ENCODE results near the gene CTDP1. TPM values are rescaled to one million over a fixed set of nuclear protein-coding genes. Genes with fewer than 3 reads are reported as not detected.

CTDP1 gene
- total RNA-seq, 1 experiment from 2014 or later = 22.5 TPM

- intact Hi-C loops (cut with micrococcal nuclease; ENCODE audit: unreplicated experiment) = no loop called here
Measured at GRCh38 chr18:79744625-79745024, 65.0 kb downstream of the CTDP1 start.

GRCh38 chr18:79746730-79747129, 67.1 kb downstream of the CTDP1 start:
- no TSS peak for BruUV-seq (replicated peaks)
- Histone ChIP-seq H3K4me1 (ENCODE audit: insufficient read depth, low read length, poor library complexity, severe bottlenecking) (no peaks in the 10 kb centered on the region), H3K27me3 (replicated peaks; ENCODE audit: insufficient read depth, low read depth, low read length, poor library complexity) (no peaks in the 10 kb centered on the region), H3K9me3 (ENCODE audit: low read depth, low read length, poor library complexity, severe bottlenecking) (no peaks in the 10 kb centered on the region), H3K27ac (ENCODE audit: low read depth, low read length, poor library complexity, severe bottlenecking) (no peak overlapping the region), H3K36me3 (ENCODE audit: insufficient read depth, low read length, poor library complexity, severe bottlenecking) (no peaks in the 10 kb centered on the region), H3K4me3 (ENCODE audit: low read depth, low read length, poor library complexity, severe bottlenecking) (no peak overlapping the region)
- DNase-seq (ENCODE audit: low spot score) = no peak
- TF ChIP-seq CTCF (conservative IDR thresholded peaks at IDR 0.05; ENCODE audit: low read depth, low read length) (no peak), EZH2 (IDR thresholded peaks at IDR 0.05; ENCODE audit: borderline replicate concordance, low read depth, low read length, poor library complexity, severe bottlenecking) (no peak)
- CTCF ChIA-PET = no interaction called here
- intact Hi-C loops (cut with micrococcal nuclease; ENCODE audit: unreplicated experiment) = no loop called here
- POLR2A ChIA-PET (ENCODE audit: low non-redundant PET) = no interaction called here

More at GRCh38 chr18:79744625-79745024, 65.0 kb downstream of the CTDP1 start:
- POLR2A ChIA-PET (ENCODE audit: low non-redundant PET) = no interaction called here
- no peaks in the 10 kb centered on the region for H3K27me3 ChIP-seq (replicated peaks; ENCODE audit: insufficient read depth, low read depth, low read length, poor library complexity)
- H3K4me1 ChIP-seq (ENCODE audit: insufficient read depth, low read length, poor library complexity, severe bottlenecking) = no peaks in the 10 kb centered on the region
- H3K27ac ChIP-seq (ENCODE audit: low read depth, low read length, poor library complexity, severe bottlenecking) = no peak overlapping the region
- no peak overlapping the region for H3K4me3 ChIP-seq (ENCODE audit: low read depth, low read length, poor library complexity, severe bottlenecking)
- TF ChIP-seq CTCF (conservative IDR thresholded peaks at IDR 0.05; ENCODE audit: low read depth, low read length) = no peak
- TF ChIP-seq EZH2 (IDR thresholded peaks at IDR 0.05; ENCODE audit: borderline replicate concordance, low read depth, low read length, poor library complexity, severe bottlenecking) = no peak
- H3K36me3 ChIP-seq (ENCODE audit: insufficient read depth, low read length, poor library complexity, severe bottlenecking) = peaks cover 4% of the 10 kb centered on the region
- no peaks in the 10 kb centered on the region for H3K9me3 ChIP-seq (ENCODE audit: low read depth, low read length, poor library complexity, severe bottlenecking)
- BruUV-seq (replicated peaks) = no TSS peak
- CTCF ChIA-PET = no interaction called here
- no peak for DNase-seq (ENCODE audit: low spot score)

GRCh38 chr18:79747156-79747845, 67.7 kb downstream of the CTDP1 start:
- intact Hi-C loops (cut with micrococcal nuclease; ENCODE audit: unreplicated experiment) = no loop called here
- no peaks in the 10 kb centered on the region for H3K9me3 ChIP-seq (ENCODE audit: low read depth, low read length, poor library complexity, severe bottlenecking)
- POLR2A ChIA-PET (ENCODE audit: low non-redundant PET) = no interaction called here
- H3K27me3 ChIP-seq (replicated peaks; ENCODE audit: insufficient read depth, low read depth, low read length, poor library complexity) = no peaks in the 10 kb centered on the region
- H3K27ac ChIP-seq (ENCODE audit: low read depth, low read length, poor library complexity, severe bottlenecking) = no peak overlapping the region
- no peaks in the 10 kb centered on the region for H3K4me1 ChIP-seq (ENCODE audit: insufficient read depth, low read length, poor library complexity, severe bottlenecking)
- no peak overlapping the region for H3K4me3 ChIP-seq (ENCODE audit: low read depth, low read length, poor library complexity, severe bottlenecking)
- H3K36me3 ChIP-seq (ENCODE audit: insufficient read depth, low read length, poor library complexity, severe bottlenecking) = no peaks in the 10 kb centered on the region
- TF ChIP-seq CTCF (conservative IDR thresholded peaks at IDR 0.05; ENCODE audit: low read depth, low read length) (0 out of 2 replicates have a peak, but pooled peaks have one; percentile 15), EZH2 (IDR thresholded peaks at IDR 0.05; ENCODE audit: borderline replicate concordance, low read depth, low read length, poor library complexity, severe bottlenecking) (no peak)
- DNase-seq (ENCODE audit: low spot score) = no peak
- CTCF ChIA-PET = no interaction called here
- BruUV-seq (replicated peaks) = no TSS peak

Data from A673 (cell line).